ENCODE data around the gene CMTR1. TPM values are rescaled to one million over a fixed set of nuclear protein-coding genes. Genes with fewer than 3 reads are reported as not detected.
A peak's percentile ranks its signal among the peaks of the same experiment; 100 is the strongest.
"Not testable (repeated sequence)": the region's sequence is repeated elsewhere in the genome, so short reads cannot be mapped to it uniquely, and the experiment has no call there.

CMTR1 gene
- total and polyA plus RNA-seq, 9 donors: 18.7 to 45.0 (median 38.4) TPM

- no peak overlapping the region for H3K27ac ChIP-seq
- H3K4me1 ChIP-seq (ENCODE audit: insufficient read depth): peaks cover 1% of the 10 kb centered on the region
- H3K9me3 ChIP-seq: no peaks in the 10 kb centered on the region
- WGBS, 3 donors: 84 to 89% (median 87%) methylated on average over 6 of the region's 6 CpGs
- TF ChIP-seq CTCF (IDR thresholded peaks at IDR 0.05): no peak
- TF ChIP-seq EP300 (IDR thresholded peaks at IDR 0.05): no peak
- no peak for TF ChIP-seq POLR2A (IDR thresholded peaks at IDR 0.05)
- DNase-seq: no peak
- no peak overlapping the region for H3K4me3 ChIP-seq
- H3K27me3 ChIP-seq: no peaks in the 10 kb centered on the region
- intact Hi-C loops (cut with DNase I): no loop called here
- H3K36me3 ChIP-seq: no peaks in the 10 kb centered on the region
Measured at GRCh38 chr6:37441651-37442050, 8.6 kb downstream of the CMTR1 start.

- peak overlapping the region; percentile 49 to 65 for H3K27ac ChIP-seq
- H3K9me3 ChIP-seq: no peaks in the 10 kb centered on the region
- H3K4me3 ChIP-seq: peak overlapping the region; percentile 0
- WGBS, 3 donors: 1 to 9% (median 2%) methylated on average over 4 of the region's 4 CpGs
- H3K36me3 ChIP-seq: no peaks in the 10 kb centered on the region
- peaks cover 1% of the 10 kb centered on the region for H3K4me1 ChIP-seq (ENCODE audit: insufficient read depth)
- DNase-seq: no peak
- intact Hi-C loops (cut with DNase I): no loop called here
- no peaks in the 10 kb centered on the region for H3K27me3 ChIP-seq
- no peak for TF ChIP-seq POLR2A (IDR thresholded peaks at IDR 0.05)
- no peak for TF ChIP-seq CTCF (IDR thresholded peaks at IDR 0.05)
- TF ChIP-seq EP300 (IDR thresholded peaks at IDR 0.05): no peak
Measured at GRCh38 chr6:37442416-37443215, 9.6 kb downstream of the CMTR1 start.

GRCh38 chr6:37443216-37443542 lies 10.2 kb downstream of the CMTR1 start:
- DNase-seq; intact Hi-C loops (cut with DNase I); H3K4me1 ChIP-seq (ENCODE audit: insufficient read depth); H3K9me3 ChIP-seq; H3K36me3 ChIP-seq; H3K4me3 ChIP-seq; H3K27me3 ChIP-seq: not testable (repeated sequence)
- peak overlapping the region; percentile 49 to 65 for H3K27ac ChIP-seq
- WGBS, 3 donors: 64 to 76% (median 65%) methylated on average over 5 of the region's 5 CpGs

GRCh38 chr6:37449984-37450383 lies 17.0 kb downstream of the CMTR1 start:
- intact Hi-C loops (cut with DNase I): no loop called here
- H3K36me3 ChIP-seq: no peaks in the 10 kb centered on the region
- H3K27ac ChIP-seq: no peak overlapping the region
- 86 to 93% (median 88%) methylated on average over 4 of the region's 4 CpGs for WGBS, 3 donors
- no peak overlapping the region for H3K4me3 ChIP-seq
- no peak for DNase-seq
- no peaks in the 10 kb centered on the region for H3K27me3 ChIP-seq
- no peaks in the 10 kb centered on the region for H3K4me1 ChIP-seq (ENCODE audit: insufficient read depth)
- H3K9me3 ChIP-seq: no peaks in the 10 kb centered on the region
- TF ChIP-seq EP300 (IDR thresholded peaks at IDR 0.05): no peak
- TF ChIP-seq CTCF (IDR thresholded peaks at IDR 0.05): no peak
- no peak for TF ChIP-seq POLR2A (IDR thresholded peaks at IDR 0.05)

- no peak for DNase-seq
- Histone ChIP-seq H3K9me3 (no peaks in the 10 kb centered on the region), H3K27me3 (no peaks in the 10 kb centered on the region), H3K36me3 (no peaks in the 10 kb centered on the region), H3K27ac (no peak overlapping the region), H3K4me1 (ENCODE audit: insufficient read depth) (no peaks in the 10 kb centered on the region), H3K4me3 (no peak overlapping the region)
- no peak for TF ChIP-seq CTCF (IDR thresholded peaks at IDR 0.05)
- no peak for TF ChIP-seq POLR2A (IDR thresholded peaks at IDR 0.05)
- TF ChIP-seq EP300 (IDR thresholded peaks at IDR 0.05): no peak
- intact Hi-C loops (cut with DNase I): no loop called here
- WGBS, 3 donors: 74 to 80% (median 75%) methylated on average over 2 of the region's 2 CpGs
Measured at GRCh38 chr6:37451441-37452193, 18.6 kb downstream of the CMTR1 start.

All from ovary (tissue), 9 donors.